Spleen (tissue), 11 donors: ENCODE data around the gene RPS6KA6. TPM values are rescaled to one million over a fixed set of nuclear protein-coding genes. Genes with fewer than 3 reads are reported as not detected.

Experiments
- DNase-seq: peaks from one replicate; pipeline ENCODE4 v3.0.0-alpha.2; 2020
- H3K27ac ChIP-seq, 8 donors: fragments of 200-600 bp; sonication (generic) in 7 of 8; 1 replicate in 4 of 8; 2 replicates in 4 of 8; pipeline versions ENCODE4 v1.5.0 to v1.8.0; 2016 to 2021; ENCODE audit warnings: inconsistent platforms in 4 of 8, mild to moderate bottlenecking in 4 of 8, moderate library complexity in 1 of 8
- H3K27me3 ChIP-seq, 7 donors: fragments of 200-600 bp; sonication (generic) in 6 of 7; replicated peaks in 1 of 7; 1 replicate in 4 of 7; 2 replicates in 3 of 7; pipeline versions ENCODE4 v1.5.0 to v1.8.0; 2016 to 2021; ENCODE audit warnings: inconsistent platforms in 3 of 7, mild to moderate bottlenecking in 1 of 7
- H3K36me3 ChIP-seq, 6 donors: fragments of 200-600 bp; sonication (generic) in 5 of 6; 1 replicate in 4 of 6; 2 replicates in 2 of 6; pipeline versions ENCODE4 v1.5.0 to v1.8.0; 2016 to 2021; ENCODE audit warnings: inconsistent platforms in 2 of 6
- H3K4me1 ChIP-seq, 6 donors: fragments of 200-600 bp; sonication (generic) in 5 of 6; 1 replicate in 3 of 6; 2 replicates in 3 of 6; pipeline versions ENCODE4 v1.5.0 to v1.8.0; 2016 to 2021; ENCODE audit warnings: inconsistent platforms in 3 of 6
- H3K4me3 ChIP-seq, 8 donors: fragments of 200-600 bp; sonication (generic) in 7 of 8; 1 replicate in 4 of 8; 2 replicates in 4 of 8; pipeline versions ENCODE4 v1.5.0 to v1.8.0; 2016 to 2021; ENCODE audit warnings: inconsistent platforms in 4 of 8, mild to moderate bottlenecking in 4 of 8, moderate library complexity in 2 of 8
- H3K9me3 ChIP-seq, 8 donors: fragments of 200-600 bp; sonication (generic) in 7 of 8; 1 replicate in 4 of 8; 2 replicates in 4 of 8; pipeline versions ENCODE4 v1.5.0 to v1.8.0; 2016 to 2021; ENCODE audit warnings: inconsistent platforms in 4 of 8
- POLR2A ChIP-seq, 3 donors: fragments of 450-650 bp; IDR thresholded peaks; one replicate each; pipeline ENCODE4 v1.5.1; 2017; ENCODE audit warnings: antibody characterized with exemption in 3 of 3, mild to moderate bottlenecking in 1 of 3
- POLR2AphosphoS5 ChIP-seq, 3 donors: sonication (generic); formaldehyde crosslinking; IDR thresholded peaks; one replicate each; pipeline ENCODE4 v1.5.1; 2017; ENCODE audit warnings: antibody characterized with exemption in 3 of 3
- WGBS, 5 donors: extraction: QIAGEN DNeasy Blood & Tissue Kit in 3 of 5; methylation state at CpG; one replicate each; pipeline versions ENCODE4 v1.1.5 to v1.1.7; 2013 to 2018; 5-methylcytosine and 5-hydroxymethylcytosine counted together
- intact Hi-C: fragments of 100-400 bp; cut with DNase I; formaldehyde crosslinking; loops from one replicate; pipeline ENCODE4 v1.15.0; 2023; ENCODE audit warnings: low total_unique reads
- polyA plus RNA-seq, 3 donors: library from polyadenylated mRNA; stranded (reverse); fragments of 200-250 nt; gene quantifications; one replicate each; pipeline ENCODE4 v1.2.1, GENCODE V29; 2013
- total RNA-seq, 7 donors: library from RNA; depleted of rRNA in 3 of 7; stranded (reverse); fragments of >200 nt in 3 of 7; fragmentation: NEBNext Ultra II Directional in 4 of 7; extraction: Animal tissue kit (Norgen Biotek cat#: 25700) in 4 of 7; gene quantifications; one replicate each; pipeline versions ENCODE4 v1.1.0 to v1.2.1, GENCODE V29; 2016 to 2021
- TF ChIP-seq, protein P1 (sequence below), 11 experiments: fragments of 200-600 bp in 7 of 11; fragments of 450-650 bp in 4 of 11; sonication (generic) in 4 of 11; IDR thresholded peaks in 8 of 11; conservative IDR thresholded peaks in 3 of 11; 1 replicate in 7 of 11; 2 replicates in 4 of 11; pipeline versions ENCODE4 v1.4.0 to v1.8.0; 2016 to 2021; ENCODE audit warnings: antibody characterized with exemption in 11 of 11, inconsistent platforms in 4 of 11, mild to moderate bottlenecking in 1 of 11
- donor health status: healthy with polysubstance abuse.
- donor health status: DM: no; HTN: no; CAD: no; lungs with moderate emphysema.
- donor health status: DM: no; HTN: no; CAD: no.
- donor health status: Bipolar disorder and iron deficiency.
- donor health status: healthy.
- donor health status: DM: no; HTN: no; CAD: no.
- donor health status: DM: yes; HTN: yes; CAD: no.

RPS6KA6 gene
- total and polyA plus RNA-seq, 10 donors: 0.12 to 1.5 (median 1.2) TPM

DNA sequence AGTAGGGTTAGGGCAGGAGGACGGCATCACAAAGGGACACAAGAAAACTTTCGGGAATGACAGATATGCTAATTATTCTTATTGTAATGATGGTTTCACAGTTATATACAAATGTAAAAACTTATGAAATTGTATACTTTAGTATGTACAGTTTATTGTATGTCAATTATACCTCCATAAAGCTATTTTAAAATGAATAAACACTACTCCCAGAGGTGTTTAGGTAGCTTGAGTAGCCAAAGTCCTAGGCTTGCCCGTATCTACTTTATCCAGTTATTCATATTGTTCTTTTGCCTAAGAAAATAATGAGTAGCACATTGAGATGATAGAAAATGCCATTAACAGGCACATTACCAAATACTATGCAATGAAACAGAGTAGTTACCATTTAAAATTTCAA lies 43.0 kb downstream of the RPS6KA6 start:
- no peak overlapping the region for H3K27ac ChIP-seq
- no peaks in the 10 kb centered on the region for H3K4me1 ChIP-seq
- no peaks in the 10 kb centered on the region for H3K36me3 ChIP-seq
- WGBS, 5 donors: 77 to 94% (median 82%) methylated on average over 3 of the region's 3 CpGs
- peaks cover 0 to 9% (median 0%) of the 10 kb centered on the region in 8 donors for H3K9me3 ChIP-seq
- no peaks in the 10 kb centered on the region for H3K27me3 ChIP-seq
- DNase-seq: no peak
- no peak overlapping the region for H3K4me3 ChIP-seq
- no peak for TF ChIP-seq POLR2AphosphoS5 (IDR thresholded peaks at IDR 0.05)
- TF ChIP-seq POLR2A (IDR thresholded peaks at IDR 0.05): no peak
- TF ChIP-seq, protein P1, sequence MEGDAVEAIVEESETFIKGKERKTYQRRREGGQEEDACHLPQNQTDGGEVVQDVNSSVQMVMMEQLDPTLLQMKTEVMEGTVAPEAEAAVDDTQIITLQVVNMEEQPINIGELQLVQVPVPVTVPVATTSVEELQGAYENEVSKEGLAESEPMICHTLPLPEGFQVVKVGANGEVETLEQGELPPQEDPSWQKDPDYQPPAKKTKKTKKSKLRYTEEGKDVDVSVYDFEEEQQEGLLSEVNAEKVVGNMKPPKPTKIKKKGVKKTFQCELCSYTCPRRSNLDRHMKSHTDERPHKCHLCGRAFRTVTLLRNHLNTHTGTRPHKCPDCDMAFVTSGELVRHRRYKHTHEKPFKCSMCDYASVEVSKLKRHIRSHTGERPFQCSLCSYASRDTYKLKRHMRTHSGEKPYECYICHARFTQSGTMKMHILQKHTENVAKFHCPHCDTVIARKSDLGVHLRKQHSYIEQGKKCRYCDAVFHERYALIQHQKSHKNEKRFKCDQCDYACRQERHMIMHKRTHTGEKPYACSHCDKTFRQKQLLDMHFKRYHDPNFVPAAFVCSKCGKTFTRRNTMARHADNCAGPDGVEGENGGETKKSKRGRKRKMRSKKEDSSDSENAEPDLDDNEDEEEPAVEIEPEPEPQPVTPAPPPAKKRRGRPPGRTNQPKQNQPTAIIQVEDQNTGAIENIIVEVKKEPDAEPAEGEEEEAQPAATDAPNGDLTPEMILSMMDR (IDR thresholded peaks at IDR 0.05 in 8 of 11, conservative IDR thresholded peaks at IDR 0.05 in 3 of 11): no peak
- intact Hi-C loops: no loop called here

GRCh38 chrX:84144281-84144680 lies 43.7 kb downstream of the RPS6KA6 start:
- TF ChIP-seq, protein P1 (IDR thresholded peaks at IDR 0.05 in 8 of 11, conservative IDR thresholded peaks at IDR 0.05 in 3 of 11): no peak
- no peak for TF ChIP-seq POLR2A (IDR thresholded peaks at IDR 0.05)
- no peak for TF ChIP-seq POLR2AphosphoS5 (IDR thresholded peaks at IDR 0.05)
- no peak for DNase-seq
- intact Hi-C loops: no loop called here
- H3K36me3 ChIP-seq: no peaks in the 10 kb centered on the region
- H3K4me3 ChIP-seq: no peak overlapping the region
- WGBS, 5 donors: 65 to 95% (median 88%) methylated on average over 1 of the region's 1 CpG
- no peaks in the 10 kb centered on the region for H3K27me3 ChIP-seq
- H3K4me1 ChIP-seq: no peaks in the 10 kb centered on the region
- H3K27ac ChIP-seq: no peak overlapping the region
- peaks cover 0 to 6% (median 0%) of the 10 kb centered on the region in 8 donors for H3K9me3 ChIP-seq

GRCh38 chrX:84133023-84133422 lies 55.0 kb downstream of the RPS6KA6 start:
- Histone ChIP-seq H3K36me3 (no peaks in the 10 kb centered on the region), H3K4me3 (no peak overlapping the region), H3K27me3 (no peaks in the 10 kb centered on the region), H3K4me1 (no peaks in the 10 kb centered on the region), H3K27ac (no peak overlapping the region), H3K9me3 (no peaks in the 10 kb centered on the region)
- WGBS, 5 donors: 54 to 91% (median 77%) methylated on average over 2 of the region's 2 CpGs
- no peak for TF ChIP-seq POLR2A (IDR thresholded peaks at IDR 0.05)
- no peak for DNase-seq
- intact Hi-C loops: no loop called here

DNA sequence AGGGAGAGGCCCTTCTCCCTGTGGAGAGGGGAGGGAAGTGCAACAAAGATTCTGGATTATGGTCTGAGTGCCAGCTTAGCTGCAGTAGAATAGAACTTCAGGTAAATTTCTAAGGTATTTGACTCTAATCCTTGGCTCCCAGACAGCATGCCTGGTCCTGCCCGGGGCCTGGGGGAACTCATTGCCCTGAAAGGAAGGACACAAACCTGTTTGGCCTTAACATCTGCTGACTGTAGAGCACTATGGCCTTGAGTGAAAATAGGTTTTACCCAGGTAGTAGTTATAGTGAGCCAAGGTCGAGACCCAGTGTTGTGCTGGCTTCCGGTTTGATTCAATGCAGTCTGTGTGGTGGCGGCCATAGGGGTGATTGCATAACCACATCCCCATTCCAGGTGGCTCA lies 64.4 kb downstream of the RPS6KA6 start:
- H3K9me3 ChIP-seq: no peaks in the 10 kb centered on the region
- DNase-seq: no peak
- TF ChIP-seq POLR2AphosphoS5 (IDR thresholded peaks at IDR 0.05) (no peak), POLR2A (IDR thresholded peaks at IDR 0.05) (no peak)
- TF ChIP-seq, protein P1 (IDR thresholded peaks at IDR 0.05 in 8 of 11, conservative IDR thresholded peaks at IDR 0.05 in 3 of 11): no peak
- intact Hi-C loops: no loop called here
- no peaks in the 10 kb centered on the region for H3K4me1 ChIP-seq
- H3K4me3 ChIP-seq: no peak overlapping the region
- H3K36me3 ChIP-seq: no peaks in the 10 kb centered on the region
- H3K27me3 ChIP-seq: no peaks in the 10 kb centered on the region
- 86 to 95% (median 90%) methylated on average over 3 to 4 of the region's 4 CpGs for WGBS, 5 donors
- H3K27ac ChIP-seq: no peak overlapping the region

- Histone ChIP-seq H3K27ac (no peak overlapping the region), H3K4me3 (no peak overlapping the region), H3K27me3 (no peaks in the 10 kb centered on the region), H3K4me1 (no peaks in the 10 kb centered on the region), H3K36me3 (no peaks in the 10 kb centered on the region), H3K9me3 (no peaks in the 10 kb centered on the region)
- no peak for DNase-seq
- no peak for TF ChIP-seq POLR2A (IDR thresholded peaks at IDR 0.05)
- TF ChIP-seq, protein P1 (IDR thresholded peaks at IDR 0.05 in 8 of 11, conservative IDR thresholded peaks at IDR 0.05 in 3 of 11): no peak
- TF ChIP-seq POLR2AphosphoS5 (IDR thresholded peaks at IDR 0.05): no peak
- intact Hi-C loops: no loop called here
Measured at GRCh38 chrX:84118769-84119168, 69.2 kb downstream of the RPS6KA6 start.
